NT2/D1 (cell line): ENCODE results near the gene TNRC6C.

Source experiments
- SUZ12 ChIP-seq: IDR thresholded peaks from 2 replicates; pipeline ENCODE4 v1.6.1; 2011; ENCODE audit not compliant: insufficient read length, insufficient read depth; ENCODE audit errors: extremely low read depth
- YY1 ChIP-seq: IDR thresholded peaks from 2 replicates; pipeline ENCODE4 v1.6.1; 2011; ENCODE audit not compliant: insufficient read length, insufficient read depth
- ZNF274 ChIP-seq: IDR thresholded peaks from 2 replicates; pipeline ENCODE4 v1.6.1; 2011; ENCODE audit warnings: mild to moderate bottlenecking, low read depth, low read length

DNA sequence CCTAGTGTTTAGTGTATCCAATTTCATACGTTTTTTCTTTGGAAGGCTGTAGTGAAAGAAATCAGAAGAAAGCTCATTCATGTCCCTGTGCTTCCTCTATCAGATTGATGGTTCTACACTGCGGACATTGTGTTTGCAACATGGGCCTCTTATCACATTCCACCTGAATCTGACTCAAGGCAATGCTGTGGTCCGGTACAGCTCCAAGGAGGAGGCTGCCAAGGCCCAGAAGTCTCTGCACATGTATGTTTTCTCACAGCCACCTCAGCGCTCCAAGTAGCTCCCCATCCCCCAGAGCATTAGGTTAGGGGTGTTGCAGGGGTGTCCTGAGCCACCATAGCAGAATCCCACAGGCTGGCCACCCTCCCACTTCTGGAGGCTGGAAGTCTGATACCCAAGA lies 144.8 kb downstream of the TNRC6C start:
- TF ChIP-seq ZNF274 (no peak), SUZ12 (no peak), YY1 (no peak)
